Fibroblast of upper back skin (primary cell): ENCODE results near the gene HRAS.
"Not testable (repeated sequence)": the region's sequence is repeated elsewhere in the genome, so short reads cannot be mapped to it uniquely, and the experiment has no call there.

Experiments
- DNase-seq: peaks from one replicate; pipeline ENCODE4 v3.0.0-alpha.2; 2013

Gene HRAS

DNA sequence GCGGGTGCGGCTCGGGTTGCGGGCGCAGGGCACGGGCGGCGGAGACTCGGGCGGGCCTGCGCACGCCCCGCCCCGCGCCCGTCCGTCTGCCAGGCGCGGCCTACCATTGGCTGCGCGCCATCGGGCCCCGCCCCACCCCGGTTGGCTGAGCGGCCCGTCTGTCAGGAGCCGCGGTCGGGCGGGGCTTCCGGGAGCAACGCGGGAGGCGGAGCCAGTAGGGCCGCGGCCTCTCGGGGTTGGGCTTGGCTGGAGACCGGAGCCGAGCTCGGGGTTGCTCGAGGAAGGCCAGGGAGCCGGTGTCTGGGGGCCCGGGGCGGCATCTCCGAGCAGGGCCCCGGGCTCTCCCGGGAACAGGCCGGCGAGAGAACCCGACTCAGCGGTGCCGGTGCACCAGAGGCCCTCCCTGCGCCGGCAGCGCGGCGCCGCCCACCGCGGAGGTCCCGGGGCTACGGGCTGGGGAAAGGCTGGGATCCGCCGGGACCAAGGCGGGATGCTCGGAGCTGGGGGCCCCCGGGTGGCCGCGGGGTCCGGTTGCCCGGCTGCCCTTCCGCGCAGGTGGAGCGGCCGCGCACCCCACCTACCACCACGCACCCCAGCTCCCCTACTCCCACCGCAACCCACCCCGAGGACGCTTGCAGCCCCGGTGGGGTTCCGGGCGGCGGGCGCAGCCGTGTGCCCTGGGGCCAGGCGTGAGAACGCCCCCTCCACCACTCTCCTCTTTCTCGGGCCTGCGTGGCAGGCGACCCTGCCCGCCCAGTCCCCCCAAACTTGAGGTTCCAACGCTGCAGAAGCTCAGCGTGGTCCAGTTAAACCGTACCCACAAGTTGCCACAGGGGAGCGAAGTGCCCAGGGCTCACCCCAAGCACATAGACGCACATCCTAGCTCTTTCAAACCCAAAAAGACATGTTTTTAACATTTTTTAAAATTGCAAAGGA lies at the start of gene HRAS:
HRAS (minus strand) TSS at position 58 of the 936 bp plus-strand sequence.
- peak; percentile 92 for DNase-seq

DNA sequence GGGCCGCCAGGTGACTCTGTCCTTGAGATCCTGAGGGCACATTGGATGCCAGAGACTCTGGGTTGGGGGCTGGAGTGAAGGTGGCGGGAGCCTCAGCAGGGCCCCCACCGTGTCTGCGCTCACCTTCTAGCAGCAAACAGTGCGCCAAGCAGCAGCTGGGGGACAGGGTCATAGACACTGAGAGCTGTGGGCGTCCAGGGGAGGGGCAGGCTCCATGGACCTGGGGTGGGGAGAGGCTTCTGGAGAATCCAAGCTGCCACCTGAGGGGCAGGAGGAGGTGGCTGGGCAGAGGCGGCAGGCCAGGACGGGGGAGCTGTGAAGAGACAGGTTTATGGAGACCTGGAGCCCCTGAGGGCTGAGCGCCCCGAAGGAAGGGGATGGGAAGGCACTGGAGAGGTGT lies 48.9 kb upstream of the HRAS start:
- no peak for DNase-seq

DNA sequence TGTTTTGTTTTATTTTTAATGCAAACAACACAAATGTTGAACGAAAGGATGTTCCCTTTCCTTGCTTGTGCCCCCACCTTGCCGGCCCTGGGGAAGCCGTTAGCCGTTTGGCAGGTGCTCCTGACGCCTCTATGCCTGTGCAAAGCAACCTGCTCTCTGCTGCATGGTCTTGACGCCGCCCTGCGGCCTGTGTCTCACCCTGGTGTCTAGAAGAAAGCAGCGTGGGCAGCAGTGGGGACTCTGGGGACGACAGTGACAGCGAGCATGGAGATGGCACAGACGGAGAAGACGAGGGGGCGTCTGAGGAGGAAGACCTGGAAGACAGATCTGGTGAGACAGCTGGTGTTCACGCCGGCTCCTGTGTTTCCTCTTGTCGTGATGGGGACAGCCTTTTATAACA lies 46.4 kb upstream of the HRAS start:
- no peak for DNase-seq

DNA sequence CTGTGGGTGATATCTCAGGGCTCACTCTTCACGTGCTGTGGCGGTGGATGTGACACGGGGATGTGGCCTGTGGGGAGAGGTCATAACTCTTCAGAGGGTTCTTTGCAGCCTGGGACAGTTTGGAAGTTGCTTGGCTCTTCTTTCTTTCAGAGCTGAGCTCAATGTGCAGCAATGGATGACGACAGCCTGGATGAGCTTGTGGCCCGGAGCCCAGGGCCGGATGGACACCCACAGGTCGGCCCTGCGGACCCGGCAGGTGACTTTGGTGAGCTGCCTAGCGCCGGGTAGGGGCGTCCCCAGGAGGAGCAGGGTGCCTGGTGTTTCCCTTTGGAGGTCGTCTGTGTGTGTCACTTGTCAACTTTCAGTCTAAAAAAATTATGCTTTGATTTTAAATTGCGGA lies 46.0 kb upstream of the HRAS start:
- no peak for DNase-seq

DNA sequence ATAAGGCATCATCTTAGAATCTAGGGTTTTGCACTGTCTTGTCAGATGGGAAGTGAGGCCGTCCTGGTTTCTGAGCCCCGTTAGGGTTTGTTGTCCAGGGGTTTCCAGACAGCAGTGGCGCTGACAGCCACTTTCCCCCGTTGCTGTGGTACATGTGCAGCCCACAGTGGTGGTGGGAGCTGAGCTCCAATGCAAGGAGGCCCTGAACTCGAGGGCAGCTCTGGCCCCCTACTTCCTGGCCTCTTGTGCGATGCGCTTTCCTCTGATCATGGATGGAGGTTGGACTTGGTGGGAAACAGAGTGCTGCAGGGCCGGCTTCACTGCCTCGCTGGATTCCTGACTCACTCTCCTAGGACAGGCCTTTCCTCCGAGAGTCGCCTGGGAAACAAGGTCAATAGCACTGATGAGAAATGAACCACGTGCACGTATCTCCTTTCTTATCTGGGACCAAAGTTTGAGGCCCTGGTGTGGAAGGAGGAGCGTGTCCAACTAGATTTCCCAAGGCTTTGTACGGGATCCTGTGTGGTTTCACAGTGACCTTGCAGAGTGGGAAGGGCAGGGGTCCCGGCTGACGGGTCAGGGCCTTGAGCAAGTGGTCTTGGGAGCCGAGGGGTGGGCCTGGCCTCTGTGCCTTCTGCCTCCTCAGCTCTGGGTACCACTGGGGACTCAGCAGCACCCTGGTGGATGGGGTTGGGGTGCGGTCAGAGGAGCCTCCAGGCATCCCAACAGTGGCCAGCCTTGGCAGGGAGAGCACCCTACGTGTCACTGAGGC lies 44.6 kb upstream of the HRAS start:
- DNase-seq: no peak

DNA sequence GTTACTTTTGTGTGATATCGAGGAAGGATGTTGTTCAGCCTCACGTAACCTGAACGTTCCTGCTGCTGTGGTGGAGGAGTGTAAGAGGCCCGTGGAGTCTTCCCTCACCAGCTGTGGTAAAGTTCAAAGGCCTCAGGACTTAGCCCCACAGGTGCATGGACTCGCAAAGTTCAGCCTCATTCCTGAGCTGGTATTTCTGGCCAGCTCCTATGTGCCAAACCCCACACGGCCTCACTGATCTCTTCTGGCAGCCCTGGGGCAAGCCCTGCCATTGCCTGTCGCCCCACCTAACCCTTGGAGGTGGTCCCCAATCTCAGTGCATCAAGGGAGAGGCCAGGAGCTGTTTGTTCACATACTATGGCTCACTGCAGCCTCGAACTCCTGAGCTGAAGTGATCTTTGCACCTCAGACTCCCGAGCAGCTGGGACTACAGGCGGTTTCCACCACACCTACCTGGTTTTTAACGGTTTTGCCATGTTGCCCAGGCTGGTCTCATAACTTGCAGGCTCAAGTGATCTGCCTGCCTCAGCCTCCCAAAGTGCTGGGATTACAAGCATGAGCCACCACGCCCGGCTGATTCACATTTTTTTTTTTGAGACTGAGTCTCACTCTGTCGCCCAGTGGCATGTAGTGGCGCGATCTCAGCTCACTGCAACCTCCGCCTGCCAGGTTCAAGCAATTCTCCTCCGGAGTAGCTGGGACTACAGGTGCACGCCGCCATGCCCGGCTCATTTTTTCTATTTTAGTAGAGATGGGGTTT lies 43.1 kb upstream of the HRAS start:
- no peak for DNase-seq

DNA sequence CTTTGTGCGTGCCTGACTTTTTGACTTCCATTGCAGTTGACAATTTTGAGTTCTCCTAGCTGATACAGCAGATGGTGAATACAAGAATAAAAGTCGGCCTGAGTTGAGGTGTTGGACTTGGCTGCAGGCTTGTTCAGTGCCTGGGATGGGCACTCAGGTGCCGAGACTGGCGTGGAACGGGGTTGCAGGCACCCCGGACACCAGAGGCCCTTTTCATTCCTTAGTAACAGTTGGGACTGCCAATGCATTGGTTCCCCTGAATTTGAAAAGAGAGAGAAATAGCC lies 42.2 kb upstream of the HRAS start:
- no peak for DNase-seq

DNA sequence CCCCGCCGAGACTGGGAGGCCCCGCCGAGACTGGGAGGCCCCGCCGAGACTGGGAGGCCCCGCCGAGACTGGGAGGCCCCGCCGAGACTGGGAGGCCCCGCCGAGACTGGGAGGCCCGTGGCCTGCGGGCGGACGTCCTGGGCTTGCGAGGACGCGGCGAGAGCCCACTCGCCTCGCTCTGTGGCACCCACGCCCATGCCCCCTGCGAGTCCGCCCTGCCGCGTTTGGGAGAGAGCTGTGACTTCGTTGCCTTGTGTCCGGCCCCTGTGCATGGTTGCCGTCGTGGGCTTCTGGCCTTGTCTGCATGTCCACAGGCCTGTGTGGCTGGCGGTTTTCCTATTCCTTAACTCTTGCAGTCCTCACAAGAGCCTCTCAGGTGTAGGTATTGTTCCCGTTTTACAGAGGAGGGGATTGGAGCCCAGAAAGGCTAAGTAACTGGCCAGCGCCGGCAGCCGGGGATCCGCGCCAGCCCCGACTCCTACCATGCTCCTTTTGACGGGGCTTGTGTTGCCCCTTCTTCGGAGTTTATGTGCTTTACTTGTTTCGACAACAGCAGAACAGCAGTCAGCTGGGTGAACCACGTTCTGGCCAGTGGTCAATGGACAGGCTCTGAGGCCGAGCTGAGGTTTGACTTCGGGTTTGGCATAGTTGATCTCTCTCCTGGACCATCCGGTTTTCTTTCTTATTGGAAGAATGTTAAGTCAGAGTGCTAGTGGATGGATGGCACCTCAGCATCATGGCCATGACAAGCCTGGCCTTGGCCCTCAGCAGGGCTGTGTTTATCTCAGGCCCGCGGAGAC lies 41.6 kb upstream of the HRAS start:
- no peak for DNase-seq

DNA sequence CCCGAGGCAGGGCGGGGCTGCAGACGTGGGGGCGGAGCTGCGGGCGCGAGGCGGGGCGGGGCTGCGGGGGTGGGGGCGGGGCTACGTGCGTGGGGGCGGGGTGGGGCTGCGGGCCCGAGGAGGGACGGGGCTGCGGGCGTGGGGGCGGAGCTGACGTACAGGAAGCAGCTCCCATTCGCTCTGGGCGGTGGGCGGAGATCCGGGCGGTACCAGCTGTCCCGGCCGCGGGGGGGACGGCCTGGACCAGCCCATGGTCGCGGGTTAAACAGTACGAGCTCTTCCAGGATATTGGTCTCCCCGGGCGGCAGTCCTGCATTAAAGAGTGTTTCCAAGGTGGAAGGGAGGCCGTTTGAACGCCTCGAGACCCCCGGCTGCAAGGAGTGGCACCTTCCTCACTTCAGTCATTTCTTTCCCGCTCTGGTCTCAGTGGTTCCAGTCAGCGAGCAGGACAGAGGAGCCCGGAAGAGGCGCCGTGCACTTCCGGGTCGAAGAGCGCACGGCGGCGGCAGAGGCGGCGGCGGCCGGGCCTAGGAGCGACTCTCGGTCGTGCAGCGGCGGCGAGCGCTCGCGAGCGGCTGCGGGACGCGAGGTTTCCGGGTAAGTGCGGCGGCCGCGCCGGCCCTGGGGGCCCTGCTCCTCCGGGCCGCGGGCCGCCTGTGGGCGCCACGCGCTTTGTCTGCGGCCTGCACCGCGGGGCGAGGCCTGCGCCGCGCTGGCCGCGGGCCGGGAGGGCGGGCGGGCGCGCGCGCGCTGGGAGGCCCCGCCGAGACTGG lies 40.8 kb upstream of the HRAS start, which contains the start of gene PHRF1:
PHRF1 (plus strand) TSS at position 475 of the 773 bp plus-strand sequence. CDS start 5,043 bp downstream, outside the sequence.
- peak; percentile 92 for DNase-seq

DNA sequence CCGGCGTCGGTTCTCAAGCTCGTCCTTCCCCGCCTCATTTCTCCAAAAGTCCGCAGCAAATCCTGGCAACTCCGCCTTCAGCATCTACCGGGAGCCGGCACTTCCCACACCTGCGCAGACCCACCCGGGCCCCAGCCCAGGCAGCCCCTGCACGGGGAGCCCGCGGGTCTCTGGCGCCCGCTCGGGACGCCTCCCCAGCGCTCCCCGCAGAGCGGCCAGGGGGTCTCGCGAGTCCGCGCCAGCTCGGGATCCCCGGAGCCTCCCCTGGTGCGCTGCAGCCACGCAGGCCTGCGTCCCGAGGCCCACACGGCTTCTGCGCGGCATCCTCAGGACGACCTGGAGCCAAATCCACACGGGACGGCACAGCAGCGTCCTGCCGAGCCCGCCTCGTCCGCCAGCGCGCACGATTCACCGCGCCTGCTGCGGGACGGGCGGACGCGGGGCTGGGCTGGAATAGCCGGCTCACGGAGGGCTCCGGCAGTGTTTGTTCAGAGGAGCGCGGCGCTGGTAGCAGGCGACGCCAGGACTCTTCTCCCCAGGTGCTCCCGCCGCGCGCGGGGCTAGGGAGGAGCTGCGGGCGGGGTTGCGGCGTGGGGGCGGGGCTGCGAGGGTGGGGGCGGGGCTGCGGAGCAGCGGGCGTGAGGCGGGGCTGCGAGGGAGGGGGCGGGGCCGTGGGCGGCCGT lies 40.1 kb upstream of the HRAS start:
- DNase-seq: no peak

DNA sequence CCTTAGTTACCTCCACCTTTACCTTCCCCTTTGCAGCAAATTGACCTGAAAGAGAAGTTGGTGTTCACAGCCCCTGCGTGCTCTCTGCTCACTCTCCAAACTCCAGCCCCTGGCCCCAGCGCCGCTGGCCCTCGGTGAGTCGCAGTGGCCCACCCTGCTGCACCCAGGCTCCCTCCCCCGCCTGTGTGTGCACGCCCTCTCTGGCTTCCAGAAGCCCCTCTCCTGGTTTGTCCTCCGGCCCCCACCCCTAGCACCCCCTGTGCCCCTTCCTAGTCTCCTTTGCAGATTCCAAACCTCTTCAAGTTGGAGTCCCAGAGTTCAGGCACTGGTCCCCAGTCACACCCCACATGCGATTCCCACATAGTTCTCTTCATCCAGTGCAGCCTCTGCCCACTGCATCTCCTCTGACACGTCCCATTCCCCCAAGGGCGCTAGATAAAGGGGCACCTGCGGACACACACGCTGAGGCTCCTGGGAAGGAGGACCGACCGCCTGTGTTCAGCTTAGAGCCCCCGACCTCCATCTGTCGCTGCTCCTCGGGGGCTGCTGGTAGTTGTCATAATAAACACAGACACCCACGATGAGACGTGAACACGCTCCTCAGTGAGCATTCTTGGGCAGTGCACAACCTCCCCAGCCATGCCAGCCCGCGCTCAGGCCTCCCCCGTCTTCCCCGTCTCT lies 39.4 kb upstream of the HRAS start:
- no peak for DNase-seq

DNA sequence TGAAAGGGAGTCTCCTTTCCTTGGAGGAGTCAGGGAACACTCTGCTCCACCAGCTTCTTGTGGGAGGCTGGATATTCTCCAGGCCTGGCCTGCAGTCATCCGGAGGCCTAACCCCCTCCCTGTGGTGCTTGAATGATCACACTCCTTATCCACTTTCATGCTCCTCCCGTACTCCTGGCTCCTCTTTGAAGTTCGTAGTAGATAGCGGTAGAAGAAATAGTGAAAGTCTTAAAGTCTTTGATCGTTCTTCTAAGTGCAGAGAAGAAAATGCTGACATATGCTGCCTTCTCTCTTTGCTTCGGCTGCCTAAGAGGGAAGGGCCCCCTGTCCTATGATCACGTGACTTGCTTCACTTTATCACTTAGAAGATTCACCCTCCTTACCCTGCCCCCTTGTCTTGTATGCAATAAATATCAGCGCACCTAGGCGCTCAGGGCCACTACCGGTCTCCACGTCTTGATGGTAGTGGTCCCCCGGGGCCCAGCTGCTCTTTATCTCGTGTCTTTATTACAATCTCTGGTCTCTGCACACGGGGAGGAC lies 38.7 kb upstream of the HRAS start:
- not testable (repeated sequence) for DNase-seq

DNA sequence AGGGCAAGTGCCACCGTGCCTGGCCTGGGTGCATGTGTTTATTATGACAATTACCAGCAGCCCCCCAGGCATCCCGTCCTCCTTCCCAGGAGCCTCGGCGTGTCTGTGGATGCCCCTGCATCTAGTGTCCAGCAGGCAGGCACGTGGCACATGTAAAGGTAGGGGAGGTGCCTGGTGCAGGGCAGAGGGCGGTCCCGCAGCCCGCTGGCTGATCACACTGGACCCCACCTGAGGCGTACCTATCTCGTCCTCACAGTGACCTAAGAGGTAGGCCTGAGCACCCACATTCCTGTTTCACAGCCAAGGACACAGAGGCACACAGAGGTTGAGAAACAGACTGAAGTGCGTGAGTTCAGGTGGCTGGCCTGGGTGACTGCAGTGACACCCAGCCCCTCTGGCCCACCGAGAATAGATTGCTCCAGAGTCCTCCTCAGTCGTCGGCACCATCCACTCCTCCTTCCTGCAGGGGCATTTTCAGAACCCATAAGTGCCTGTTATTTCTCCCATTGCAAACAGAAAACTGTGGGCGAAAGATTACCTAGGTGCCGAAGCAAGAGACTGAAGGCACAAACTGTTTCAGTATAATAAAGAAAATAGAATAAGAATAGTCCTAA lies 37.9 kb upstream of the HRAS start:
- no peak for DNase-seq

DNA sequence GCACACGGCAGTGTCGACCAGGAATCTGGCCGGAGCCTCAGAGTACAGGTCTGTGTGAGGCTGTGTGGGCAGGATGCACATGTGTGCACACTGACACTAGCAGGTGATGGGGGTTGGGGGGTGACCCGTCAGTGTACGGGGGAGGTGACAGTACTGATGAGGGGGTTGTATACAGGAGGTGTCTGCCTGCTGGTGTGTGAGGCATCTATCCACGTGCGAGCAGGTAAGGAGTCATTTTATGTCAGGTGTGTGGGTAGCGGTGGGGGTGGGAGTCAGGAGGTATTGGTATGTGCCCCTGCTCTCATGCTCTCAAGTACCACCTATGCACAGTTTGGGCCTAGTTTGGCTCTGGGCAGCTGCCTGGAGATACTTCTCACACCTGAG lies 36.4 kb upstream of the HRAS start:
- no peak for DNase-seq

DNA sequence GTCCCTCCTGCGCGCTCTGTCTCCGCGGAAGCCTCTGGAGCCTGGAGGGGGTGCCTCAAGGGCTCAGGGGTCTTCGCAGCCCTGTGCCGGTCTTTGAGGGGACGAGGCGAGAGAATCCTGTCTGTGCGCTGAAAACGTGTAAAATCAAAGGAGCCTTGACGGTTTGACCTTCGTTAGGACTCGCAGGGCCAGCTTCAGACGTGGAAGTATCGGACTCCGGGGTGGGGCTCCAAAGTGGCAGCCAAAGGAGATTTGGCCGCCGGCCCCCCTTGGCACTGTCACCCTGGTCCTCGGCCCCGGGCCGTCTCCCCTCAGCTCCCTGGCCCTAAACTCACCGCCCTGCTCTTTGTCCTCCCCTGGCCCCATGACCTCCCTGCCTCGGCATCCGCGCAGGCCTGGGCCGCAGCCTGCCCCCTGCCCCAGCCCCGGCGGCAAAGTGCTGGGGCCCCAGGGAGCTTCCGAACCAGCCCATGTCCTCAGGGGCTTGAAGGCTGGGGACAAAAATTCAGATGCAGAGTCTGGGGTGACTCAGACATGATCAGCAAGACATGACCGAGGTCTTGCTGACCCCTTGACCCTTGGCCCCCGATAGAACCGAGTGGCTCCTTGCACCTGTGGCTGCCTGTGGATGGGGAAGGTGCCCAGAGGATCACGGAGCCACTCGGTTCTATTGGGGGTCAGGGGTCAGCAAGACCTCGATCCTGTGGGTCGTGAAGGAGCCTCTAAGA lies 33.9 kb upstream of the HRAS start:
- no peak for DNase-seq

DNA sequence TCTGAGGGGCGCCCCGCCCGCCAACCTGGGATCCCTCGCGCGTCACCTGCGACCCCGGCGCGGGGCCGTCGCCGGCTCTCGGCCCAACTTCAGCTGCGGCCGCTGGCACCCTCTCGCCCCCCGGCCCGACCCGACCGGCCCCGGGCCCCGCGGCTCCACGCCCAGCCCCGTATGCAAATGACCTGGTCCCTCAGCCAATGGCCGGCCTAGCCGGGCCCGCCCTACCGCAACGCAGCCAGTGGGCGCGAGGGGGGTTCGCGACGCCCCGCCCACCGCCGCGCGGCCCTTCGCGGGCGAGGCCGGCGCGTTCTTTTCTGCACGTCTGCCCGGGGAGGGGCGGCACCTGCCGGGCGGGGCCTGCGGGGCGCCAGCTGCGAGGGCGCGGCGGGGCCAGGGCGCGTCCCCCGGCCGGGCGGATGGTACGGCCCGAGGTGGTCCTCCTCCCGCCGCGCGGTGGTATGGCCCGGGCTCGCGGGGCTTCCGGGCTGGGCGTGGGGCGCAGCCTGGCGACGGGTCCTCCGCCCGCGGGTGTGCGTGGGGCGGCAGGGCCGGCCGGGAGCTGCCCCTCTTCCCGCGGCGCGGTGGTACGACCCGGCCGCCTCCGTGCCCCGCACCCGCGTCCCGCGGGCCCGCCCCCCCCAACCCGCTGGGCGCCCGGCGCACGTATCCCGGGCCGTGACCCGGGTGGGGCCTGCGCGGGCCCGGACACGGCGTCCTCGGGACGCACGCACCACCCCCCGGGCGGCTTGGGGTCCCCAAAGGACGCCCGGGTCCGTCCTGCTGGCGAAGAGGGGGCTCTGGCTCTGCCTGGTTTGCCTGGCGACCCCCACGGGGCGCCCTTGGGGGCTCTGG lies 33.2 kb upstream of the HRAS start:
- DNase-seq: peak; percentile 94

DNA sequence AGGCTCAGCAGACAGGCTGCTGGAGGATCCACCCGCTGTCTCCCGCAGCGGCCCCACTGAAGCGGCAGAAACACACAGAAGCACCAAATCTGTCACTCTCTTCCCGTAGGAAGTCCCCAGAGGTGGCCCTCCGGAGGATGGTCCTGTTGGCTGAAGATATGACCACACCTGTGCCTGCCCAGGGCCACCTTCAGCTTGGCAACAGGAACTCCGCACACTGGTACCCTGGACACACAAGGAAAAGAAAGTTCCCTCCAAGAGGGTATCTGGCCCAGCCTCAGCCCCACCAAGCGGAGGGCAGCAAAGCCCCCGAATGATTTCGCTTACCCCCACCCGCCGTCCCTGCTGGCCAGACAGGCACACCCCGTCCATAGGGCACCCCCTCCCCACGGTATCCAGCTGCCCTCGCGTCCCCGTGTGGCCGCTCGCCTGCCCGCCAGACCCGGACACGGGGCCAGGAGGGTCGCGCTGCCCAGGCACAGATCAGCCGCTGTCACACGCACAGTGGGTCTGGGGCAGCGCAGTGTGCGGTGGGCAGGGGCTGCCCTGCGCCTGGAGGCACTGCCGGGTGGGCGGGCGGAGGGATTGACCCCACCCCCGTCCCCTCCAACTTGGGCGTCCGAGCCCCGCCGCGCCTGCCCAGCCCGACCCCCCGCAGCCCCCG lies 32.4 kb upstream of the HRAS start:
- DNase-seq: no peak
